B cell (primary cell): ENCODE results near the gene FTO. TPM values are rescaled to one million over a fixed set of nuclear protein-coding genes. Genes with fewer than 3 reads are reported as not detected.

Experiments used
- ATAC-seq: fragments of 200-7000 bp; cut with Tn5 transposase; one replicate; pipeline ENCODE4 v1.10.0; 2021; ENCODE audit warnings: low read depth, mild to moderate bottlenecking, moderate number of reproducible peaks, moderate library complexity
- CTCF ChIA-PET: fragments of 350-600 bp; sonication (Branson Sonifier 250); formaldehyde crosslinking; loops from one replicate; lab custom pipeline; 2021; ENCODE audit warnings: antibody characterized with exemption, inconsistent platforms; lab: Charles Lee
- POLR2A ChIA-PET: fragments of 350-600 bp; sonication (Branson Sonifier 250); formaldehyde crosslinking; loops from one replicate; lab custom pipeline; 2021; ENCODE audit warnings: antibody characterized with exemption; lab: Charles Lee
- DNase-seq: peaks from one replicate; pipeline ENCODE4 v3.0.0; 2013
- H2AFZ ChIP-seq: 2 replicates; pipeline ENCODE4 v1.6.1; 2012; ENCODE audit warnings: mild to moderate bottlenecking, low read depth, low read length; ENCODE audit not compliant: insufficient read depth, poor library complexity, severe bottlenecking
- H3K27ac ChIP-seq, 2 donors: 1 replicate in 1 of 2; 2 replicates in 1 of 2; pipeline ENCODE4 v1.5.1; 2012 to 2013; ENCODE audit warnings: low read length in 2 of 2, mild to moderate bottlenecking in 2 of 2, moderate library complexity in 1 of 2
- H3K27me3 ChIP-seq, 4 experiments: fragments of 200-600 bp in 1 of 4; sonication (generic) in 1 of 4; replicated peaks in 1 of 4; 1 replicate in 2 of 4; 2 replicates in 2 of 4; pipeline versions ENCODE4 v1.6.1 to v1.7.0; 2013 to 2016; ENCODE audit warnings: low read length in 3 of 4, mild to moderate bottlenecking in 2 of 4, mixed read lengths in 1 of 4, moderate library complexity in 1 of 4; ENCODE audit not compliant: insufficient read depth in 4 of 4, control insufficient read depth in 3 of 4; ENCODE audit errors: control extremely low read depth in 1 of 4
- H3K36me3 ChIP-seq, 2 experiments: replicated peaks in 1 of 2; 1 replicate in 1 of 2; 2 replicates in 1 of 2; pipeline versions ENCODE4 v1.6.1 to v1.7.1; 2013; ENCODE audit warnings: low read length in 1 of 2; ENCODE audit not compliant: insufficient read depth in 2 of 2, control insufficient read depth in 1 of 2; ENCODE audit errors: control extremely low read depth in 1 of 2, extremely low read depth in 1 of 2
- H3K4me1 ChIP-seq, 2 donors: fragments of 200-600 bp in 1 of 2; sonication (generic) in 1 of 2; 1 replicate in 1 of 2; 2 replicates in 1 of 2; pipeline versions ENCODE4 v1.5.1 to v1.6.1; 2013 to 2017; ENCODE audit warnings: low read length in 2 of 2; ENCODE audit not compliant: control insufficient read depth in 2 of 2, insufficient read depth in 2 of 2
- H3K4me2 ChIP-seq: replicated peaks from 2 replicates; pipeline ENCODE3; 2012; ENCODE audit warnings: mild to moderate bottlenecking, low read depth, low read length; ENCODE audit not compliant: poor library complexity, severe bottlenecking
- H3K4me3 ChIP-seq, 5 experiments: fragments of 200-600 bp in 1 of 5; sonication (generic) in 1 of 5; 1 replicate in 3 of 5; 2 replicates in 2 of 5; pipeline versions ENCODE4 v1.5.1 to v1.7.0; 2011 to 2016; ENCODE audit warnings: low read length in 4 of 5, mild to moderate bottlenecking in 4 of 5, low read depth in 2 of 5, control low read depth in 1 of 5, moderate library complexity in 1 of 5; ENCODE audit not compliant: insufficient read depth in 1 of 5; ENCODE audit errors: control extremely low read depth in 1 of 5, extremely low read depth in 1 of 5
- H3K79me2 ChIP-seq: fragments of 200-600 bp; sonication (generic); one replicate; pipeline ENCODE4 v1.6.0; 2016; ENCODE audit warnings: low read length; ENCODE audit not compliant: control insufficient read depth, insufficient read depth
- H3K9ac ChIP-seq: fragments of 200-600 bp; sonication (generic); 2 replicates; pipeline ENCODE4 v1.6.1; 2017; ENCODE audit warnings: mild to moderate bottlenecking, low read length, moderate library complexity
- H3K9me3 ChIP-seq, 3 donors: one replicate each; pipeline versions ENCODE4 v1.6.1 to v1.7.1; 2013; ENCODE audit warnings: low read length in 2 of 3; ENCODE audit not compliant: control insufficient read depth in 2 of 3, insufficient read depth in 1 of 3; ENCODE audit errors: control extremely low read depth in 1 of 3
- H4K20me1 ChIP-seq: 2 replicates; pipeline ENCODE4 v1.6.0; 2012; ENCODE audit warnings: mild to moderate bottlenecking, low read length; ENCODE audit not compliant: insufficient read depth, control insufficient read depth, poor library complexity, severe bottlenecking
- H3K27ac Mint-ChIP-seq: one replicate; pipeline ENCODE4 v1.8.0; 2021; ENCODE audit warnings: mixed read lengths
- H3K27me3 Mint-ChIP-seq: one replicate; pipeline ENCODE4 v1.8.0; 2021; ENCODE audit warnings: mixed read lengths
- H3K4me1 Mint-ChIP-seq: one replicate; pipeline ENCODE4 v1.8.0; 2021; ENCODE audit warnings: mixed read lengths
- H3K4me3 Mint-ChIP-seq: one replicate; pipeline ENCODE4 v1.8.0; 2021; ENCODE audit warnings: mixed read lengths
- H3K9me3 Mint-ChIP-seq: one replicate; pipeline ENCODE4 v1.8.0; 2022; ENCODE audit warnings: mixed read lengths; ENCODE audit not compliant: insufficient read depth
- CTCF ChIP-seq: fragments of 200-600 bp; IDR thresholded peaks from one replicate; pipeline ENCODE4 v1.8.0; 2022; ENCODE audit warnings: antibody characterized with exemption, mild to moderate bottlenecking
- EZH2 ChIP-seq: IDR thresholded peaks from 2 replicates; pipeline ENCODE4 v1.6.1; 2012; ENCODE audit warnings: borderline replicate concordance, low read depth, mild to moderate bottlenecking, moderate library complexity, low read length; ENCODE audit not compliant: insufficient read depth, poor library complexity, severe bottlenecking
- WGBS: methylation state at CpG from one replicate; pipeline ENCODE4 v1.1.5; 2013; ENCODE audit warnings: missing lambda C conversion rate; ENCODE audit not compliant: insufficient coverage; 5-methylcytosine and 5-hydroxymethylcytosine counted together
- intact Hi-C: fragments of 100-400 bp; cut with micrococcal nuclease; formaldehyde crosslinking; loops from one replicate; pipeline ENCODE4 v1.10.0; 2022
- polyA plus RNA-seq: library from polyadenylated mRNA; depleted of rRNA; stranded (reverse); fragments of >200 nt; gene quantifications from 2 replicates; pipeline ENCODE4 v1.2.3, GENCODE V29; 2012
- total RNA-seq, 2 donors: library from RNA; stranded (reverse); fragments of 120-200 nt in 1 of 2; gene quantifications; 1 replicate in 1 of 2; 2 replicates in 1 of 2; pipeline versions ENCODE4 v1.2.3 to v1.2.4, GENCODE V29; 2013 to 2022

The FTO gene
- total and polyA plus RNA-seq, 2 donors (not counting 1 experiment from before 2014, with no cell fraction given), result 26.5 to 68.5 TPM

- Mint-ChIP-seq H3K27ac (no peak overlapping the region), H3K9me3 (no peaks in the 10 kb centered on the region), H3K4me3 (no peak overlapping the region), H3K27me3 (peaks cover 10% of the 10 kb centered on the region), H3K4me1 (no peaks in the 10 kb centered on the region)
- no peaks in the 10 kb centered on the region for H4K20me1 ChIP-seq
- no peaks in the 10 kb centered on the region for H3K4me1 ChIP-seq
- peaks cover 0 to 5% (median 0%) of the 10 kb centered on the region in 4 experiments for H3K27me3 ChIP-seq
- WGBS, result 75% methylated on average over 4 of the region's 4 CpGs
- no peak for ATAC-seq
- H3K79me2 ChIP-seq, result no peaks in the 10 kb centered on the region
- no peaks in the 10 kb centered on the region for H3K36me3 ChIP-seq
- H2AFZ ChIP-seq, result no peak overlapping the region
- no peak overlapping the region for H3K9ac ChIP-seq
- intact Hi-C loops, result no loop called here
- H3K27ac ChIP-seq, result no peak overlapping the region
- POLR2A ChIA-PET, result no interaction called here
- TF ChIP-seq EZH2, result no peak
- no peak for DNase-seq
- no peak overlapping the region for H3K4me3 ChIP-seq
- CTCF ChIA-PET, result interaction anchor here (0.8 kb wide), 1 partner anchor 9 kb away, joined by 3 read pairs; no protein-coding TSS in a partner anchor
- peaks cover 0 to 2% (median 0%) of the 10 kb centered on the region in 3 donors for H3K9me3 ChIP-seq
- no peak overlapping the region for H3K4me2 ChIP-seq
These were observed 438.8 kb downstream of the FTO start for GRCh38 chr16:54142787-54143186.

- WGBS, result 100% methylated on average over 1 of the region's 4 CpGs
- no peak overlapping the region for H3K4me2 ChIP-seq
- no peak for TF ChIP-seq CTCF
- no peak for TF ChIP-seq EZH2
- intact Hi-C loops, result no loop called here
- H3K79me2 ChIP-seq, result no peaks in the 10 kb centered on the region
- peaks cover 0 to 5% (median 0%) of the 10 kb centered on the region in 4 experiments for H3K27me3 ChIP-seq
- H3K4me1 Mint-ChIP-seq, result no peaks in the 10 kb centered on the region
- H3K4me3 ChIP-seq, result no peak overlapping the region
- H3K27me3 Mint-ChIP-seq, result peaks cover 7% of the 10 kb centered on the region
- no peak overlapping the region for H3K27ac Mint-ChIP-seq
- no peak overlapping the region for H3K9ac ChIP-seq
- H3K9me3 Mint-ChIP-seq, result no peaks in the 10 kb centered on the region
- DNase-seq, result no peak
- ATAC-seq, result no peak
- no peaks in the 10 kb centered on the region for H4K20me1 ChIP-seq
- no peak overlapping the region for H2AFZ ChIP-seq
- H3K4me3 Mint-ChIP-seq, result no peak overlapping the region
- POLR2A ChIA-PET, result no interaction called here
- H3K9me3 ChIP-seq, result peaks cover 0 to 2% (median 0%) of the 10 kb centered on the region in 3 donors
- no peak overlapping the region for H3K27ac ChIP-seq
- CTCF ChIA-PET, result interaction anchor here (0.8 kb wide), 1 partner anchor 9 kb away, joined by 3 read pairs; no protein-coding TSS in a partner anchor
- no peaks in the 10 kb centered on the region for H3K4me1 ChIP-seq
- H3K36me3 ChIP-seq, result no peaks in the 10 kb centered on the region
These were observed 439.5 kb downstream of the FTO start for GRCh38 chr16:54143410-54143809.
